Heart left ventricle (tissue), 16 donors: ENCODE data around the gene LRRFIP1. TPM values are rescaled to one million over a fixed set of nuclear protein-coding genes. Genes with fewer than 3 reads are reported as not detected.
A peak's percentile ranks its signal among the peaks of the same experiment; 100 is the strongest.
"Not testable (repeated sequence)": the region's sequence is repeated elsewhere in the genome, so short reads cannot be mapped to it uniquely, and the experiment has no call there.

ENCODE experiments used
- ATAC-seq, 4 donors: fragments of 200-7000 bp; cut with Tn5 transposase; one replicate each; pipeline ENCODE4 v1.9.1; 2020 to 2022; ENCODE audit warnings: moderate library complexity in 4 of 4, mild to moderate bottlenecking in 3 of 4, moderate number of reproducible peaks in 1 of 4
- DNase-seq, 5 donors: peaks; one replicate each; pipeline ENCODE4 v3.0.0-alpha.2; 2020
- H3K27ac ChIP-seq, 12 donors: fragments of 200-600 bp; sonication (generic) in 4 of 12; one replicate each; pipeline versions ENCODE4 v1.5.0 to v1.8.0; 2016 to 2022; ENCODE audit warnings: mild to moderate bottlenecking in 2 of 12
- H3K27me3 ChIP-seq, 9 donors: fragments of 200-600 bp; sonication (generic) in 2 of 9; one replicate each; pipeline versions ENCODE4 v1.5.1 to v1.8.0; 2016 to 2022; ENCODE audit warnings: mild to moderate bottlenecking in 3 of 9
- H3K36me3 ChIP-seq, 9 donors: fragments of 200-600 bp; sonication (generic) in 2 of 9; one replicate each; pipeline versions ENCODE4 v1.5.0 to v1.8.0; 2018 to 2022; ENCODE audit warnings: mild to moderate bottlenecking in 2 of 9
- H3K4me1 ChIP-seq, 12 donors: fragments of 200-600 bp; sonication (generic) in 4 of 12; one replicate each; pipeline versions ENCODE4 v1.5.0 to v1.8.0; 2016 to 2022; ENCODE audit warnings: mild to moderate bottlenecking in 3 of 12
- H3K4me3 ChIP-seq, 12 donors: fragments of 200-600 bp; sonication (generic) in 4 of 12; one replicate each; pipeline versions ENCODE4 v1.5.0 to v1.8.0; 2017 to 2022; ENCODE audit warnings: mild to moderate bottlenecking in 9 of 12, moderate library complexity in 4 of 12
- H3K9me3 ChIP-seq, 12 donors: fragments of 200-600 bp; sonication (generic) in 4 of 12; one replicate each; pipeline versions ENCODE4 v1.5.0 to v1.8.0; 2016 to 2022; ENCODE audit warnings: mild to moderate bottlenecking in 1 of 12
- CTCF ChIP-seq, 12 donors: fragments of 200-600 bp; sonication (generic) in 4 of 12; IDR thresholded peaks; one replicate each; pipeline versions ENCODE4 v1.5.0 to v1.8.0; 2018 to 2022; ENCODE audit warnings: antibody characterized with exemption in 12 of 12, mild to moderate bottlenecking in 5 of 12
- POLR2A ChIP-seq, 2 donors: fragments of 450-650 bp; IDR thresholded peaks; one replicate each; pipeline ENCODE4 v1.6.1; 2017; ENCODE audit warnings: antibody characterized with exemption in 2 of 2, mild to moderate bottlenecking in 2 of 2, moderate library complexity in 2 of 2
- WGBS, 4 donors: extraction: QIAGEN DNeasy Blood & Tissue Kit in 2 of 4; methylation state at CpG; one replicate each; pipeline versions ENCODE4 v1.1.5 to v1.1.7; 2013 to 2018; 5-methylcytosine and 5-hydroxymethylcytosine counted together
- intact Hi-C, 10 donors: fragments of 100-400 bp; cut with DNase I; formaldehyde crosslinking; loops; one replicate each; pipeline versions ENCODE4 v1.11.1 to v1.14.2; 2022
- polyA plus RNA-seq, 2 donors: library from polyadenylated mRNA; stranded (reverse); fragments of 200-250 nt; gene quantifications; one replicate each; pipeline ENCODE4 v1.2.3, GENCODE V29; 2013
- total RNA-seq, 9 donors: library from RNA; depleted of rRNA in 2 of 9; stranded (reverse); fragments of >200 nt in 2 of 9; fragmentation: NEBNext Ultra II Directional in 3 of 9; extraction: Animal tissue kit (Norgen Biotek cat#: 25700) in 3 of 9; gene quantifications; one replicate each; pipeline versions ENCODE4 v1.1.0 to v1.2.4, GENCODE V29; 2016 to 2023
- donor health status: ischemic (EF 13 %, LVEDD 7.1; RV severe dilation, severe dysfunction).
- donor health status: healthy with polysubstance abuse.
- donor health status: DM: no; HTN: yes; CAD: no.
- donor health status: DM: no; HTN: no; CAD: no.
- donor health status: ischemic (EF 25% LVEDD 6.9; RV normal size, moderate dysfunction).
- donor health status: ischemic (EF 25% LVEDD 5.7; RV mildly dilated, moderate dysfunction).
- donor health status: healthy.
- donor health status: DM: yes; HTN: yes; CAD: no.
- donor health status: ischemic (EF 35%, LVEDD 5.7; RV mildly dilated, moderate dysfunction).
- donor health status: nonischemic (EF 11% LVEDD 7.7; RV severe dilation, severe dysfunction).
- donor health status: DM: yes; HTN: yes; CAD: no.
- donor health status: PGD.
- donor health status: ischemic (EF 29% LVEDD 5.4; RV normal size, mild dysfunction).
- donor health status: nonischemic (EF 23%, LVEDD 6.1; RV moderate dilation, normal function).

The LRRFIP1 gene
- total and polyA plus RNA-seq, 11 donors: 78.7 to 151 (median 111) TPM

DNA sequence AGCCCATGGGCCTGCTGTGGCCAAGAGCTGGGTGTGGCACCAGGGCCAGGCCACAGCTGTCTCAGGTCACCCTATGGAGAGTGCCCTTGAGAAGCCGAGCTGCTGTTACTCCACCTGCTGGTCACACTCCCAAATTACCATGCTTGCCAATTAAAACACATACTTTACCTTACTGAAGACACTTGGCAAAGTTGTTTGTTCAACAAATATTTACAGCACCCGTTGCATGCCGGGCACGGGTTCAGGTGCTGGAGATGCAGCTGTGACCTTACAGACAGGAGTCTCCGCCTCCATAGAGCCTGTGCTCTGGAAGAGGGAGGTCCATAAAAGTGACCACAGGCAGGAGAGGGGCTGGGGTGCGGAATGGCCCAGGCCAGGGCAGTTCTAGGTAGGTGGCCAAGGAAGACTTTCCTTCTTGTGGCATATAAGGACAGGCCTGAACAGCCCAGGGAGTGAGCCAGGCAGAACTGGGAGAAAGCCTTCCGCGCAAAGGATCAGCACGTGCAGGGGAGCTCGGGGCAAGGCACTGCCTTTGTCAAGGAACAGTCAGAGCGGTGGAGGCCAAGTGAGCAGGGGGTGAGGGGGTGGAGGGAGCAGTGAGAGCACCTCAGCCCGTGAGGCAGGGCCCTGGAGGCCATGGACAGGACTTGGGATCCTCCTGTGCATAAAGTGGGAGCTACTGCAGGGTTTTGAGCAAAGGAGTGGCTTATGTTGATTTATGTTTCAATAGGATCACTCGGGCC is 147.6 kb downstream of the LRRFIP1 start:
- Histone ChIP-seq H3K27ac (peak overlapping the region in 1 of 12 donors; percentile 20), H3K9me3 (no peaks in the 10 kb centered on the region), H3K27me3 (no peaks in the 10 kb centered on the region), H3K4me3 (no peak overlapping the region), H3K4me1 (peaks cover 0 to 12% (median 0%) of the 10 kb centered on the region in 12 donors), H3K36me3 (peaks cover 5 to 100% (median 98%) of the 10 kb centered on the region in 9 donors)
- WGBS, 4 donors: 80 to 85% (median 82%) methylated on average over 13 of the region's 13 CpGs
- intact Hi-C loops: no loop called here
- peak; percentile 43 to 71 (median 58) for TF ChIP-seq CTCF (IDR thresholded peaks at IDR 0.05)
- TF ChIP-seq POLR2A (IDR thresholded peaks at IDR 0.05): no peak
- peak in 2 of 5 donors; percentile 48 to 49 for DNase-seq
- peak; percentile 46 to 83 (median 78) for ATAC-seq

GRCh38 chr2:237779521-237779920 is 152.1 kb downstream of the LRRFIP1 start:
- intact Hi-C loops: no loop called here
- H3K36me3 ChIP-seq: peaks cover 12 to 86% (median 81%) of the 10 kb centered on the region in 9 donors
- no peaks in the 10 kb centered on the region for H3K9me3 ChIP-seq
- no peak overlapping the region for H3K4me3 ChIP-seq
- DNase-seq: no peak
- H3K27ac ChIP-seq: no peak overlapping the region
- no peaks in the 10 kb centered on the region for H3K27me3 ChIP-seq
- TF ChIP-seq CTCF (IDR thresholded peaks at IDR 0.05) (no peak), POLR2A (IDR thresholded peaks at IDR 0.05) (no peak)
- no peak for ATAC-seq
- peaks cover 0 to 5% (median 0%) of the 10 kb centered on the region in 12 donors for H3K4me1 ChIP-seq
- 92 to 96% (median 94%) methylated on average over 14 of the region's 14 CpGs for WGBS, 4 donors

- peak in 1 of 4 donors; percentile 9 for ATAC-seq
Observed at GRCh38 chr2:237782181-237782580, 154.8 kb downstream of the LRRFIP1 start.

DNA sequence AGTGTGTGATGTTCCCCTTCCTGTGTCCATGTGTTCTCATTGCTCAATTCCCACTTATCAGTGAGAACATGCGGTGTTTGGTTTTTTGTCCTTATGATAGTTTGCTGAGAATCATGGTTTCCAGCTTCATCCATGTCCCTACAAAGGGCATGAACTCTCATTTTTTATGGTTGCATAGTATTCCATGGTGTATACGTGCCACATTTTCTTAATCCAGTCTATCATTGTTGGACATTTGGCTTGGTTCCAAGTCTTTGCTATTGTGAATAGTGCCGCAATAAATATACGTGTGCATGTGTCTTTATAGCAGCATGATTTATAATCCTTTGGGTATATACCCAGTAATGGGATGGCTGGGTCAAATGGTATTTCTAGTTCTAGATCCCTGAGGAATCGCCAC is 156.3 kb downstream of the LRRFIP1 start:
- WGBS, 4 donors: 80 to 98% (median 96%) methylated on average over 2 to 4 of the region's 5 CpGs
- ATAC-seq: not testable (repeated sequence)

More at GRCh38 chr2:237782181-237782580, 154.8 kb downstream of the LRRFIP1 start:
- Histone ChIP-seq H3K27ac (no peak overlapping the region), H3K27me3 (no peaks in the 10 kb centered on the region), H3K4me3 (no peak overlapping the region), H3K36me3 (peaks cover 12 to 67% (median 56%) of the 10 kb centered on the region in 9 donors), H3K9me3 (peaks cover 0 to 13% (median 6%) of the 10 kb centered on the region in 12 donors), H3K4me1 (no peaks in the 10 kb centered on the region)
- DNase-seq: no peak
- TF ChIP-seq CTCF (IDR thresholded peaks at IDR 0.05) (no peak), POLR2A (IDR thresholded peaks at IDR 0.05) (no peak)
- intact Hi-C loops: no loop called here
- 82 to 92% (median 88%) methylated on average over 5 to 7 of the region's 7 CpGs for WGBS, 4 donors

More for the DNA sequence above, 156.3 kb downstream of the LRRFIP1 start:
- Histone ChIP-seq H3K36me3 (peaks cover 10 to 52% (median 42%) of the 10 kb centered on the region in 9 donors), H3K9me3 (peaks cover 0 to 15% (median 8%) of the 10 kb centered on the region in 12 donors)
- DNase-seq, intact Hi-C loops, H3K4me3 ChIP-seq, H3K27me3 ChIP-seq, H3K4me1 ChIP-seq, H3K27ac ChIP-seq: not testable (repeated sequence)
